Ishikawa (cell line): ENCODE results near the gene LINC01488.

ENCODE experiments used
- CEBPB ChIP-seq: IDR thresholded peaks from 2 replicates; pipeline ENCODE4 v1.6.1; 2012
- CREB1 ChIP-seq: IDR thresholded peaks from 2 replicates; pipeline ENCODE4 v1.6.1; 2012; ENCODE audit warnings: low read depth
- EGR1 ChIP-seq: IDR thresholded peaks from 2 replicates; pipeline ENCODE4 v1.6.1; 2012
- EP300 ChIP-seq: IDR thresholded peaks from 2 replicates; pipeline ENCODE4 v1.6.1; 2012; ENCODE audit warnings: borderline replicate concordance
- FOXM1 ChIP-seq: IDR thresholded peaks from 2 replicates; pipeline ENCODE4 v1.6.1; 2012; ENCODE audit warnings: low read depth, borderline replicate concordance
- MAX ChIP-seq: IDR thresholded peaks from 2 replicates; pipeline ENCODE4 v1.6.1; 2012
- NFIC ChIP-seq: IDR thresholded peaks from 2 replicates; pipeline ENCODE4 v1.6.1; 2012
- RAD21 ChIP-seq: IDR thresholded peaks from 2 replicates; pipeline ENCODE4 v1.6.1; 2012; ENCODE audit warnings: low read depth
- REST ChIP-seq: IDR thresholded peaks from 2 replicates; pipeline ENCODE4 v1.6.1; 2012; ENCODE audit warnings: low read depth, mild to moderate bottlenecking
- TAF1 ChIP-seq: IDR thresholded peaks from 2 replicates; pipeline ENCODE4 v1.6.1; 2012; ENCODE audit warnings: low read depth, mild to moderate bottlenecking
- ZBTB7A ChIP-seq: IDR thresholded peaks from 2 replicates; pipeline ENCODE4 v1.6.1; 2012; ENCODE audit warnings: low read depth

- TF ChIP-seq CREB1 (no peak), EGR1 (no peak), ZBTB7A (no peak), TAF1 (no peak), EP300 (no peak), CEBPB (no peak), NFIC (no peak), MAX (no peak), RAD21 (no peak), REST (no peak), FOXM1 (no peak)
These were observed 31.2 kb upstream of the LINC01488 start for GRCh38 chr11:69450064-69450856.
